ENCODE measurements around the gene SF3A1.
A peak's percentile ranks its signal among the peaks of the same experiment; 100 is the strongest.

The SF3A1 gene

GRCh38 chr22:30325065-30325720 lies 31.5 kb downstream of the SF3A1 start:
- no peak for DNase-seq (ENCODE audit: low read depth)

- DNase-seq (ENCODE audit: low read depth) = no peak
Observed at GRCh38 chr22:30324014-30324730, 32.5 kb downstream of the SF3A1 start.

GRCh38 chr22:30323246-30323645 lies 33.4 kb downstream of the SF3A1 start:
- no peak for DNase-seq (ENCODE audit: low read depth)

GRCh38 chr22:30321461-30321860 lies 35.2 kb downstream of the SF3A1 start:
- no peak for DNase-seq (ENCODE audit: low read depth)

- DNase-seq (ENCODE audit: low read depth) = no peak
Observed at GRCh38 chr22:30320021-30320556, 36.6 kb downstream of the SF3A1 start.

- DNase-seq (ENCODE audit: low read depth) = no peak
Observed at GRCh38 chr22:30318799-30319419, 37.8 kb downstream of the SF3A1 start.

- DNase-seq (ENCODE audit: low read depth) = no peak
Observed at GRCh38 chr22:30317778-30318177, 38.9 kb downstream of the SF3A1 start.

GRCh38 chr22:30315962-30316576 lies 40.6 kb downstream of the SF3A1 start:
- no peak for DNase-seq (ENCODE audit: low read depth)

- DNase-seq (ENCODE audit: low read depth) = peak; percentile 34
Observed at GRCh38 chr22:30314915-30315314, 41.8 kb downstream of the SF3A1 start.

GRCh38 chr22:30313527-30314363 lies 42.9 kb downstream of the SF3A1 start:
- DNase-seq (ENCODE audit: low read depth) = no peak

GRCh38 chr22:30312053-30312452 lies 44.6 kb downstream of the SF3A1 start:
- no peak for DNase-seq (ENCODE audit: low read depth)

GRCh38 chr22:30310881-30311771 lies 45.6 kb downstream of the SF3A1 start:
- DNase-seq (ENCODE audit: low read depth) = no peak

GRCh38 chr22:30309951-30310741 lies 46.5 kb downstream of the SF3A1 start:
- no peak for DNase-seq (ENCODE audit: low read depth)

GRCh38 chr22:30308518-30309230 lies 48.0 kb downstream of the SF3A1 start:
- DNase-seq (ENCODE audit: low read depth) = peak; percentile 25

- DNase-seq (ENCODE audit: low read depth) = no peak
Observed at GRCh38 chr22:30308093-30308492, 48.6 kb downstream of the SF3A1 start.

- no peak for DNase-seq (ENCODE audit: low read depth)
Observed at GRCh38 chr22:30307041-30307574, 49.6 kb downstream of the SF3A1 start.

- DNase-seq (ENCODE audit: low read depth) = no peak
Observed at GRCh38 chr22:30306627-30307011, 50.1 kb downstream of the SF3A1 start.

- DNase-seq (ENCODE audit: low read depth) = peak; percentile 20
Observed at GRCh38 chr22:30305906-30306626, 50.6 kb downstream of the SF3A1 start.
